GM20000 (cell line): ENCODE results near the gene LCT.

ENCODE experiments used
- DNase-seq: peaks from one replicate; pipeline ENCODE4 v3.0.0; 2012; ENCODE audit warnings: low spot score
- TF ChIP-seq, protein P1 (sequence below): IDR thresholded peaks from 2 replicates; pipeline ENCODE4 v1.5.1; 2012; ENCODE audit warnings: mild to moderate bottlenecking, control low read depth; ENCODE audit errors: extremely low read depth, missing control alignments

The LCT gene

DNA sequence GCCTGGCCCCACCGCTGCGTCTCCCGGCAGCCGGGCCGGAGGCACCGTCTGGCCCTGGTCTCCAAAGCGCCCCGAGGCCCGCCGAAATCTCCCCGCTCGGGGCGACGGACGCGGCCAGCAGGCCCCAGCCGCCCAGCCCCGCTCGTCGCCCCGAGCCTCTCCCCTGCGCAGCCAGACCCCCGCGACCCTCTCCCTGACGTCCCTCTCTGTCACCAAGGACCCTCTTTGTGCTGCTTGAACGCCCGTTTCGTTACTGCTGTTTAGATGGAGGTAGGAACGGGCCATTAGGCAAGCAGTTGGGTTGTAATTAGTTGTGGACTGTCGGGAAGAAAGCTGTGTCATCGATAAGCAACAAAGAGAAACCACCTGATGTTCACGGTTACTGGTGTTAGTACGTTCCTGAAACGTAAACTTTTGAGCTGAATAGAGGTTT lies 94.6 kb downstream of the LCT start:
- peak; percentile 68 for DNase-seq
- TF ChIP-seq, protein P1, sequence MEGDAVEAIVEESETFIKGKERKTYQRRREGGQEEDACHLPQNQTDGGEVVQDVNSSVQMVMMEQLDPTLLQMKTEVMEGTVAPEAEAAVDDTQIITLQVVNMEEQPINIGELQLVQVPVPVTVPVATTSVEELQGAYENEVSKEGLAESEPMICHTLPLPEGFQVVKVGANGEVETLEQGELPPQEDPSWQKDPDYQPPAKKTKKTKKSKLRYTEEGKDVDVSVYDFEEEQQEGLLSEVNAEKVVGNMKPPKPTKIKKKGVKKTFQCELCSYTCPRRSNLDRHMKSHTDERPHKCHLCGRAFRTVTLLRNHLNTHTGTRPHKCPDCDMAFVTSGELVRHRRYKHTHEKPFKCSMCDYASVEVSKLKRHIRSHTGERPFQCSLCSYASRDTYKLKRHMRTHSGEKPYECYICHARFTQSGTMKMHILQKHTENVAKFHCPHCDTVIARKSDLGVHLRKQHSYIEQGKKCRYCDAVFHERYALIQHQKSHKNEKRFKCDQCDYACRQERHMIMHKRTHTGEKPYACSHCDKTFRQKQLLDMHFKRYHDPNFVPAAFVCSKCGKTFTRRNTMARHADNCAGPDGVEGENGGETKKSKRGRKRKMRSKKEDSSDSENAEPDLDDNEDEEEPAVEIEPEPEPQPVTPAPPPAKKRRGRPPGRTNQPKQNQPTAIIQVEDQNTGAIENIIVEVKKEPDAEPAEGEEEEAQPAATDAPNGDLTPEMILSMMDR = no peak

DNA sequence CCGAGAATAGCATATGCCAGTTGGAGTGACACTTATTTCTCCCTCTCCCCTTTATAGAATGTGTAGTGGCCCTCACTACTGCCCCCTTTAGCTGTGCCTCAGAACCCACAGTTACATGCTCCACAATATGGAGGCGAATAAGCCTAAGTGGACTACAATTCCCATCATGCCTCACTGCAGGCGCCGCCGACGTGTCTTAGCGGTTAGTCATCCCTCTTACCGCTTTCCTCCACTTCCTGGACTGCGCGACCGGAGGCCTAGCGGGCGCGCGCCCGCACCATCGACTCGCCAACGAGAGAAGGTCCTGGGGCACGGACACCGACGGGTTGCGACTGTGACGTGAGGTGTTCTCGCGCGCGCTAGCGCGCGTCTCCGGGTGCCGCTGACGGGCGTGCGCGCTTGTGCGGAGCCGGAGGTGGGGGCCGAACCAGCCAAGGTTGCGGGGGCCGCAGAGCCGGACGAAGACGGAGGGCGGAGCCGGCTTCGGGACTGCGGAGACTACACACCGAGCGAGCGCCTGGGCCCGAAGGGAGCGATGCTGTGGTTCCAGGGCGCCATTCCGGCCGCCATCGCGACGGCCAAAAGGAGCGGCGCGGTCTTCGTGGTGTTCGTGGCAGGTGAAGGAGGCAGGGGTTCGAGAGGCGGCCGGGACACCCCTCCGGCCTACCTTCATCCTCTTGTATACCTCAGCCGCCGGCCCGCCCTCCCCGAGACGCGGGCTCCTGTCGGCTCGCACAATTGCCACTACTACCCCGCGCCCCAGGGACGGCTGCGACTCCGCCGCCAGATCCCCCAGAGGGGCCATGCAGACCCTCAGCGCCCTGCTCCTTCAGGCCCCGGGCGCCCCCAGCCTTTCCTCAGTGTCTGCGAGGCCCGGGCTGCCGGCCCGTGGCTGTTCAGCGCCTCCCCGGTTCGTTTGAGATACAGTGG lies 95.3 kb downstream of the LCT start, which contains the start of gene UBXN4:
UBXN4 (plus strand) TSS at position 461 of the 930 bp plus-strand sequence; CDS start at position 536, 75 bp downstream.
- peak; percentile 95 for DNase-seq
- TF ChIP-seq, protein P1 = peak; percentile 50

DNA sequence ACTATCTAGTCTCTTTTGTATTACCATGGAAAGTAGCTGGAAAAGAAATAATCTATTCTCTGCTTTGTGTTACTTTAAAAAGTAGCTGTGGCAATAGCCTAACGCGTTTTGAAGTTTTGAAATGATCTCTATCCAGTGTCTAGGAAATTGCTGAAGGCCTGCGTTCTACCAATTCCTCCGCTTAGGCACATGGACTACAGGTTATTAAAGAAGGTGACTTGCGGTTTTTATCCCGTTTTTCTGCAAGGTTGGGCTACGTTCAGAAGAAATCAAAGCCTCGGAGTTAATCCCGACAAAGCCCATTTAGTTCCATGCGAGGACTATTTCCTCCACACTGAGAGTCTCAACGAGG lies 96.0 kb downstream of the LCT start:
- DNase-seq = no peak
- TF ChIP-seq, protein P1 = no peak

DNA sequence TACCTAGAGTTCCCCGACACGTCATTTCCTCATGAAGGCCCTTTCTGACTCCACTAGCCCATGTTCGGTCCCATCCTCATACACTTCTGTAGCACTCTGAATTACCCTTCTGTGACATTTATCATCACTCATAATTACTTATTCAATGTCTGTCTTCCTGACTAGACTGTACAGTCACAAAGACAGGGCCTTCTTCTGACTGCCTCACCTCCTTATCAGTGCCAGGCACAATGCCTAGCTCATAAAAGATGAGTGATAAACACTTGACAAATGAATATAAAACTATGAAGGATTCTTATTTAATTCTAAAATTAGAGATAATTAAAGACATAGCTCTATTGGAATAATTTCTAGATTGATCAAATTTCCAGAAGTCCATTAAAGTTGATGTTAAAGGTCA lies 96.8 kb downstream of the LCT start:
- no peak for DNase-seq
- TF ChIP-seq, protein P1 = no peak
